COLO668 (cell line): ENCODE data around the gene TPCN2.

Experiments
- DNase-seq: peaks from one replicate; lab custom pipeline; 2025; ENCODE audit not compliant: unreplicated experiment; lab: John Stamatoyannopoulos, UW

TPCN2 gene

DNA sequence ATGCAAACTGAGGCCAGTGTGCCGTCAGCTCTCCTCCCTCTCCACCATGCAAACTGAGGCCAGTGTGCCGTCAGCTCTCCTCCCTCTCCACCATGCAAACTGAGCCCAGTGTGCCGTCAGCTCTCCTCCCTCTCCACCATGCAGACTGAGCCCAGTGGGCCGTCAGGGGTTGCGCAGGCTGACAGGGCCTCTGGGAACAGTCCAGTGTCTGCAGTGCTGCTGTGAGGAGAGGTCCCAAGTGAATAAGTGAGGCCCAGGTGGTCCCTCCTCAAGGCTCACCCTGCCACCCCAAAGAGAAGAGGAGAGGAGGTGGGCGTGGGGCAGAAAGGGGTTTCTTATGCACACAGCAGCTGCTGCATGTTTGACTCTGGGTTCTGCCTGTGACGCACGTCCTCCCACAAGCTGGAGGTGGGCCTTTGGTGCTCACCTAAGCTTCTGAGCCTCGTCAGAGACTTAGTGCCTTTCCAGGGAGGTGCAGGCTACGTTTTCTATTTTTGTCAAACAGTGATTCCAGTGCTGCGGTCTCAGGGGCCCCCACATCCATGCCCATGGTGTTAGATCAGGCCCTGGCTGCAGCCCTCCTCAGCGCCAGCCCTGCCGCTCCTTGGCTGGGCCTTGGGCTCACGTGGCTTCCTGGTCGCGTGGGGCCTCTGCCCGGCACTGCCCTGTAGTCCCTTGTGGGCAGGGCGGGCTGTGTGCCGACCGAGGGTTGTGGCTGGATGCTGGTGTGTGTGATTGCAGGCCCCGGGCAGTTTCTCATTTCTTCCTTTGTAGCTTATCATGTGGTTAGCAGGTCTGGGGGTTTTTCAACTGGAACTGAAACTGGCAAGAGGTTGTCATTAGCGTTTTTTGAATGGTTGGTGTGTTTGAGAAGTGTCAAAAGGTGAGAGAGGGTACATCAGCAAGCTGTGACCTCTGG, 7.1 kb downstream of the TPCN2 start:
- no peak for DNase-seq

DNA sequence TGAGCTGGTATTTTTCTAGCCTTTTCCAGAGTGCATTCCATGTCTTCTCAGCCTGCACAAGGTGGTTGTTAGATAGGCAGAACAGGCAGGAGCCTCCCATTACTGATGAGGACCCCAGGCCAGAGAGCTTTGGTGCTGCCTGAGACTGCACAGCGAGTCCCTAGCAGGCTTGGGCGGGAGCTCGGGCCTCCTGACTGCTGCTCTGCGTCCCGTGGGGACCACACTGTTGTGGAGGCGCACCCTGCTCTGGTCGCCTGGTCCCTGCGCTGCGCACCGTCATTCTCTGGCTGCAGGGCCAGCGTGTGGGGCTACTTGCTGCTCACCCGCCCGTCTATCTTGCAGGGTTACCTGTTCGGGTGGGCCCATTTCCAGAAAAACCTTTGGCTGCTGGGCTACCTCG, 8.5 kb downstream of the TPCN2 start:
- DNase-seq, result no peak

DNA sequence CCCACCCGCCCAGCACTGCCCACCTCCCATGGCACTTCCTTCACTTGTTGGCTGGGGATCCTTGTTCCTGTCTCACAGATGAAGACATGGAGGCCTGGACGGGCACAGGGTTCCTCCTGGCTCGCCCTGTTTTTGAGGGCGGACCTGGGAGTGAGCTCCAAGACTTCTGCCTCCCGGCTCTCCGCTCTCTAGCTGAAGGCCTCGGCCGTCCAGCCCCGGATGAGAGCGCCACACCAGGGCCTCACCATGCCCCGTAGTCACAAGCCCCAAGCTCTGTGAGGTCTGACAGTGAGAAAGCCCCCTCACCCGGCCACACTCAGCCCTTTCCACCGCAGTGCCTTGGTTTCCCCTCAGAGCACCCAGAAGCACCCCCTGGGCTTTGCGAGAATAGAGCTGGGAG, 9.1 kb downstream of the TPCN2 start:
- no peak for DNase-seq

DNA sequence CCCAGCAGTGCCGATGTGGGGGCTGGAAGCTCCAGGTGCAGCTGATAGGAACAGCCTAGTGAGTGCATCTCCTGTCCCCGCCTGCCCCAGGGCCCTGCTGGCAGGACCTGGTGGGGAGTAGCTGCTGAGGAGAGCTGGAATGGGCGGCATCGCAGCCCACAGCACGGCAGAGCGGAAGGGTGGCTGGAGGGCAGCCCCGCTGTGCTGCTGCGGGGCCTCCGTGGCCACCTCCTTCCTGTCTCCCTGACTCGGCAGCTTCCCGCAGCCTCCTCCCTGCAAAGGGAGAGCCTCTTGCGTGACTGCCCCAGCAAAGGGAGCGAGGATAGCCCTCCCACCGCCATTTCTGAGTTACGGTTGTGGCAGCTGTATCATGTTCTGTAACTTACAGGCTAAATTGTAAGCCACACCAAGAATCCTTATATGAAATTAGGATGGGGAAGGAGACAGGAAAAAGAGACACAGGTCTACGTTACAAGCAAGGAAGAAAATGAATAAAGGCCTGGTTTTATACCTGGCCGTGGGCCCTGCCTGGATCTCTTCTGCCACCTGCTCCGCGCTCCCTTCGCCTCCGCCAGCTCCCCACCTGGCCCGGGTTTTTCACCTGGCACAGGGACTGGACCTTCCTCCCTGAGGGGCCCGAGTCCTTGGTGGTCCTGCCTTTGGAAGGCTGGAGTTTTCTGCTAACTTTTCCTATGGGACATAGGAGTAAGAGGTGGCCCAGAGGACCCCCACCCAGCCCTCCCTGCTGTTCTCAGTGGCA, 10.0 kb downstream of the TPCN2 start:
- no peak for DNase-seq

DNA sequence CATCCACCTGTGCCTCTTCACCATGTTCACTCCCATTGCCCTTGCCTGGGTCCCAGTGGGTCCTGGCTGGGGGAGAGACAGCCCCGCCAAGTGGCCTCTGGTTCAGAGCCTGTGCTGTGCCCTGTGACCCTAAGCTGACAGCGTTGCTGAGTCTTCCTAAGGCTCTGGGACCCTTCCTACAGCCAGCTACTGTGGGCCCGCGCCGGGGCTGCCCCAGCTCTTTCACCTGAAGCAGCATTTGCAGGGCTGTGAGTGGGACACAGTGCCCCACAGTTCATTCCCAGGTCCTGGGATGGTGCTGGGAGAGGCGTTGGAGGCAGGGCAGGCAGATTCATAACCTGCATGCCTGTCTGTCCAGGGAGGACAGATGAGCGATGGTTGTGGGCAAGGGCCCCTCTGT, 10.7 kb downstream of the TPCN2 start:
- no peak for DNase-seq

DNA sequence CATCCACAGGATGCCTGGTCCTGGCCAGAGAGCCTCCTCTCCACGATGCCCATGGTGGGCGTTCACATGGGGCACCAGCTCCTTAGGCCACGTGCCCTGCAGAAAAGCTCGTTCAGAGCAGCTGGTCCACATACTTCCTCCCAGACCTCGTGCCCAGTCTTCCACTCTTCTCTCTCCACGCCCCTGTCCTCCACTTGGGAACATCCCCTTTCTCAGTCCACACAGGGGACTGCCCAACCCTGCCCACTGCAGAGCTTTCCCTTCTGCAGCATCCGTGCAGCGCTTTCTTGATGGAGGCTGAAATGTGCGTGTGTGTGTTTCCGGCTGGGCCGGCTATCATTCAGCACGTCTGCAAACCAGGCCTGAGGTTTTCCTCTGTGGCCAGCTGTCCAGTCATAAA, 11.3 kb downstream of the TPCN2 start:
- DNase-seq, result no peak

DNA sequence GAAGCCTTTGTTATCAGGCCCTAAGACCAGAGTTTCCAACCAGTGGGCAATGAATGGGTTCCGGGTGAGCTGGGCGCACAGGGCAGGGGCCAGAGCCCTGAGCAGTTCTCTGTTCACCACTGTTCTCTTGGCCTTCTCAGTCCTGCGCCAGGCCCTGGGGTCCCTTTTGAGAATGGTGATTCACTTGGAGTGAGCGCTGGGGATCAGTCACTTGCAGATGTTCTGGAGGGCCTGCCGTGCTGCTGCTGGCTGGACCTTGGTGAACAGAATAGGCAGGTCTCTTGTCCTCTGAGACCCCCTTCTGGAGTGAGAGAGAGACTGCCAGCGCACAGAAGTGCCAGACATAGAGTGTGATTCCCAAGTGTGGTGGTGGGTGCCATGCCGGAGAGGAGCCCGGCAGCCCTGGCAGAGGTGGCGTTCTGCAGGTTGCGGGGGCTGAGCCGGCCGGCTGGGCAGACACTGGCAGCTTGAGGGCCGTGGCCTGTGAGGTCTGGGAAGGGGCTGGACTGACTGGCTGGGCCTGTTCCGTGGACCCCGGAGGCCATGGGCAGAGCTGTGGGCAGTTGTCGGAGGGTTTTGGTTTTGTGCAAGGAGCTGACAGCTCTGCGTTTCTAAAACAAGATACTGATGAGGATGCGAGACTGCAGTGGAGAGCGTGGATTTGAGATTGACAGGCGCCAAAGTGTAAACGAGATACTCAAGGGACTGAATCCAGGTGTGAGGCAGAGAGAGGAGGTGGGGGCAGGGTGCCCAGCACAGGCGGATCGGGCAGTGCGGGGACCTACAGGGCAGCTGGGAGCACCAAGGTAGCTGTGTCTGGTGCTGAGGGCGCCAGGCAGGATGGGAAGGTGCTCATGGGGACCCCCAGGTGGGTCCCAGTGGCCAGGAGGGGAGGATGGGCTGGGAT, 12.3 kb downstream of the TPCN2 start:
- DNase-seq, result no peak

DNA sequence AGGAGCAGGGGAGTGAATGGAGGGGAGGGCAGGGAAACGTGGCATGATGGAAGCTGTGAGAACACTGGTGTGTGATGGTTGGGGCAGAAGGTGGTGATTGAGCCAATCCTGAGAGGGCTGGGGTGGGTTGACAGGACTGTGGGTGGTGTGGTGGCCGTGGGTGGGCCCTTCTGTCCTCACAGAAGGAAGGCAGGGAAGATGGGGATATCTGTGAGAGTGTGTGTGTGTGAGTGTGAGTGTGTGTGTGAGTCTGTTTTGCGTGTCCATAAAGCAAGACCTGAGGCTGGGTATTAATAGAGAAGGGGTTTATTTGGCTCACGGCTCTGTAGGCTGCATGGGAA, 13.0 kb downstream of the TPCN2 start:
- DNase-seq, result no peak

DNA sequence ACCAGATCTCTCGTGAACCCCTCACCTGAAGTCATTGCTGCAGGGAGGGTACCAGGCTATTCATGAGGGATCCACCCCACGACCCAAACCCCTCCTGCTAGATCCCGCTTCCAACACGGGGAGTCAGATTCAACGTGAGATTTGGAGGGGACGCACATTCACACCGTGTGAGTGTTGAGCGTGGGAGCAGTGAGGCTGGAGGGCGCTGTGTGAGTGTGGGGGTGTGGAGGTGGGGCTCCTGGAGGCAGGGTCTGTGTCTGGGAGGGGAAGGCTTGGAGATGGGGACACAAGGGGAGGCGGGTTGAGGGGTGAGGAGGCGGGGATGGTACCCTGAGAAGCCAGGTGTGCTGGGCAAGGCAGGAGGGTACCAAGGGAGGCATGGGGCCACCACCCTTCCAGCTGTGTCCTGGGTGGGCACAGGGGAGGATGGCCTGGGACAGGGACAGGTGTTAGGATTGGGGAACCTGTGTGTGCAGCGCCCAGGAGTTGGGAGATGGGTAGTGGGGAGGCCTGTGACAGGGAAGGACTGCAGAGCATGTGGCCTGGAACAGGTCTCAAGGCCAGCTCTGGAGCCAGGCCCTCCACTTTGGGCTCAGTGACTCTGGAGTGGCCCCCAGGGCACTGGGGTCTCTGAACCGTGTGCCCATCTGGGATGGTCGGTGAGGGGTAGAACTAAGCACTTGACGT, 13.6 kb downstream of the TPCN2 start:
- DNase-seq, result no peak

DNA sequence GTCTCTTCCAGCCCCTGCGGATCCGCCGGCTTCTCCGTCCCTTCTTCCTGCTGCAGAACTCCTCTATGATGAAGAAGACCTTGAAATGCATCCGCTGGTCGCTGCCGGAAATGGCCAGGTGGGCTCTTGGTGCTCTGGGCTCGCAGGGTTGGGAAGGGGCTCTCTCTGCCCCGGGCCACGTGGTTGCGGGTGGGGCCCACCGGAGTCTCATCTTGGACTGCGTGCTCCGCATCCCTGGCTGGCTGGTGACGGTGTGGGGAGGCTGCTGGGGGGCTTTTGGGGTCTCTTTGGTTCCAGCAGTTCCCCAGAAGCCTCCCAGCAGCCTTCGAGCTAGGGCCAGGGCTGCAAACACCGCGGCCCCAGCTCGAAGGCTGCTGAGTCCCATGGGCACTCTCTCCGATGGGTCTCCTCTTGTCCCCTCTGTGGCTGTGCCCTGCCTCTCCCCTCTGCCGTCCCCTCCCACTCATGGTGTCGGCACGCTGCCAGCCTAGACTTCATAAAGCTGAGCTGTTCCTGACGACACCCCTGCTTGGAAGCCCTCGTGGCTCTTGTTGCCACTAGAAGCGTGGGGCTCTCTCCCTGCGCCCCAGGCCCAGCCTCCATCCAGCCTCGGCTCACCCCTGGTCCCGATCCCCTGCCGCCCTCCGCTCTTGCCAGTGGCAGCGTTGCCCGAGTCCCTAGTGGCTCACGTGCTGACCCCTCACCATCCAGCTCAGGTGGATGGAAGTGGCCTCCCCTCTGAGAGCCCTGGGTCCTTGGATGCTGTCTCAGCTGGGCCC, 14.3 kb downstream of the TPCN2 start:
- no peak for DNase-seq

DNA sequence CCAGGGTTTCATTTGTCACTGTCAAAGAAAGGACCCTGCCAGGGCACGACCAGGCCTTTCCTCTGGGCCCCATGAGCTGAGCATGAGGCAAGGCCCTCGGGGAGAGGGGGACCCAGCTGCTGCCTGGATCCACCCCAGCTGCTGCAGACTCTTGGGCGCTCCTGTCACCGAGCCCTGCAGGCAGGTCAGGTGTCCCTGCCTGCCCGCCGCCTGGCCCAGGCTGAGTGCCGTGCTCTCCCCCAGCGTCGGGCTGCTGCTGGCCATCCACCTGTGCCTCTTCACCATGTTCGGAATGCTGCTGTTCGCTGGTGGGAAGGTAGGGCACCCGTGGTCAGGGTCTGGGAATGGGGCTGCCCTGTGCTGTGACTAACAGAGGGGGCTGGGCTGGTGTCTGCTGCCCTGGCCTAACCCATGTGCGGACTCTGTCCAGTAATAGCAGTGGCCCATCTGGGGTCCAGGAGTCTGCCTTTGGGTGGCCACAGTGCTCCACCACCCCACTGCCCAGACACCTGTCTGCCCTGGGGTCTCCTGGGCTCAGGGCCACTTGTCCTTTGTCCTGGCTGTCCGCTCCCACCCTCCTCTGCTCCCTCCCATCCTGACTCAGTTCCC, 15.0 kb downstream of the TPCN2 start:
- DNase-seq, result no peak

DNA sequence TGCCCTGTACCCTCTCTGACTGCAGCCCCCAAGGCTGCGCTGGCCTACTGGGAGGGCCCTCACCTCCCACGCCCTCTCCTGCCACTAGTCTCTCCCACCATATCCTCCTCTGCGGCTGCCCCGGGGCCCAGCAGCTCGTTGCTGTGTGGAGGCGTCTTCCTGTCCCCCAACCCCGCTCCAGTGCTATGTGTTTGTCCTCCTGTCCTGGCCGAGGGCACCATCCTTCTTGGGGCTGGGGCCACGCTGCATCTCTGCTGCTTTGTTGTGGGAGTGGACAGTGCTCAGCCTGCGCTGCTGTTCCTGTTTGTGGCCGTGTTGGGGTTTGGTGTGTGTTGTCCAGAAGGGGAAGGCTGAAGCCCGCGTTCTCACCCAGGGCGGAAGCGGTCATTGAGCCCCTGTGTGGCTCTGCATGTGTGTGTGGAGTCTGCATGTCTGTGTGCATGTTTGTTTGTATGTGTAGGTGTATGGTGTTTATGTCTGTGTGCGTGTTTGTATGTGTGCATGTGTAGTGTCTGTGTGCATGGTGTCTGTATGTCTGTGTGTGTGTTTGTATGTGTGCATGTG, 15.7 kb downstream of the TPCN2 start:
- DNase-seq, result no peak

DNA sequence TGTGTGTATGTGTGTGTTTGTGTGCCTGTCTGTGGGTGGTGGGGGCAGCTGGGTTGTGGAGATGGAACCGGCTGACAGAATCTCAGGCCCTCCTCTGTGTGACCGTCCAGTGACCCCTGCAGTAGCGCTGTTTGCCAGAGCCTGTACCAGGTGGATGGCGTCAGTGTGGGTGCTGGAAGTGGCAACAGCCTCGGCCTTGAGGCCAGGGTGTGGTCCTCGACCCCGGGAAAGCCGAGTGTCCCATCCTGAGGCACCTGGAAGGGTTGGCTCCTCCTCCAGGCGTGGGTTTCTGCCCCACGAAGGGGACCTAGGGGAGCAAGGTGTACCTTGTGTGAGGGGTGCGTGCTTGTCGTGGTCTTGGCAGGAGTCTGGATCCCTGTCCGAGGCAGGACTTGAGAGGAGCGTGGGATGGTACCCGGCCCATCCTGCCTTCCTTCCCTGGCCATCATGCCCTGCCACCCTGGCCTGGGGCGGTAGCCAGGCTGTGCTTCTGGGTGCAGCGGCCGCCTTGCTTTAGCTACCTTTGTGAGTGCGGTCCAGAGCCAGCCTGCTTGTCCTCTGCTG, 16.5 kb downstream of the TPCN2 start:
- DNase-seq, result no peak

DNA sequence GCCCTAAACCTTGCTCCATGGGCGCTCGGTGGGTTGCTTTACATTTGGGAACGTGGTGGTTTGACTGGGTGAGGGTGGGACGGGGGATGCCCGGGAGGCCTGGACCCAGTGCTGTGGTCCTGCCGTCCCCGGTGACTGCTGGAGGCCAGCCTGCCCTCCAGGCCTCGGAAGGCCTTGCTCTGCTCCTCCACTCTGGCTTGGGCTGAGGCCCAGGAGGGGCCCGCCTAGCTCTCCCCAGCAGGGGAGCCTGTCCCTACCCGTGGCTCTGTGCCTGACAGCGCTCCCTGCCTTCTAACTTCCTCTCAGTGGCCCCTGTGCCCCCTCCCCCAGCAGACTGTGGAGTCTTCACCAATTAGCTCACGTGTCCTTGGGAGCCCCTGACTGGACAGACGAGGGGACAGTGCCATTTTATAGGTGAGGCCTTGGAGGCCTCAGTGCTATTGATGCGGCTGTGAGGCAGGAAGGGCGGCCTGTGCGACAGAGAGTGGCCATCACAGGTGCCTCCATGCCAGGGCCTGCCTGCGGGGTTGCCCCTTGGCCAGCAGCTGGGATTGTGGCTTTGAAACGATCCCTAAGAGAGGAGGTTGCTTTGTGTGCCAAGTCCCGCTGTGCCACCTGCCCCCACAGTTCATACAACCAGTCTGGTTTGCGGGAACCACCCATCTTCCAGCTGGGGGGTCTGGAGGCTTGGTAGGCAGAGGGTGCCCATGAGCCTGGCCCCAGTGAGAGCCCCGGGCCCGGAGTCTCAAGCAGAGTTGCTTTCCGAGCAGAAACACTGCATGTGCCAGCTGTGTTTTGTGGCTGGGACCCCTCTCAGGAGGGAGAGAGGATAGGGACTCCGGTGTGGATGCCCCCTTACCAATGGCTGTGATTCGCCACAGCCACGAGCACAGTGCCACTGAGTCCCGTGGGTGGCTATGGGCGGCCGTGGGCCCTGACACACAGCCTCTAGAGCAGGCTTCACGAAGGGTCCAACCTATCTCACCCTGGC, 17.7 kb downstream of the TPCN2 start:
- no peak for DNase-seq

DNA sequence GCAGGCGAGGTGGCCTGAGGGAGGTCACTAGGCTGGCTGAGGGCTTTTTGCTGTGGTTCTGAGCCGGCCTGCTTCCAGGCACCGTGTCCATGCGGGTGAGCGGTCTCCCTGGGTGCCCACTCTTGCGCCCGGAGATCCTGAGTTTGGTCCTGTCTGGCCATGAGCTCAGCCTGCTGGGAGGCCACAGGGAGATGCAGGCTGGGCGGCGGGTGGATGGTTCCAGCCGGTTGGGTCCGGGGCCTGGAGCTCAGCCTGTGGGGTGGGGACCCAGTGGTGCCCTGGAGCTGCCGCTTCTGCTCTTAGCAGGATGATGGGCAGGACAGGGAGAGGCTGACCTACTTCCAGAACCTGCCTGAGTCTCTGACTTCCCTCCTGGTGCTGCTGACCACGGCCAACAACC, 18.5 kb downstream of the TPCN2 start:
- no peak for DNase-seq

DNA sequence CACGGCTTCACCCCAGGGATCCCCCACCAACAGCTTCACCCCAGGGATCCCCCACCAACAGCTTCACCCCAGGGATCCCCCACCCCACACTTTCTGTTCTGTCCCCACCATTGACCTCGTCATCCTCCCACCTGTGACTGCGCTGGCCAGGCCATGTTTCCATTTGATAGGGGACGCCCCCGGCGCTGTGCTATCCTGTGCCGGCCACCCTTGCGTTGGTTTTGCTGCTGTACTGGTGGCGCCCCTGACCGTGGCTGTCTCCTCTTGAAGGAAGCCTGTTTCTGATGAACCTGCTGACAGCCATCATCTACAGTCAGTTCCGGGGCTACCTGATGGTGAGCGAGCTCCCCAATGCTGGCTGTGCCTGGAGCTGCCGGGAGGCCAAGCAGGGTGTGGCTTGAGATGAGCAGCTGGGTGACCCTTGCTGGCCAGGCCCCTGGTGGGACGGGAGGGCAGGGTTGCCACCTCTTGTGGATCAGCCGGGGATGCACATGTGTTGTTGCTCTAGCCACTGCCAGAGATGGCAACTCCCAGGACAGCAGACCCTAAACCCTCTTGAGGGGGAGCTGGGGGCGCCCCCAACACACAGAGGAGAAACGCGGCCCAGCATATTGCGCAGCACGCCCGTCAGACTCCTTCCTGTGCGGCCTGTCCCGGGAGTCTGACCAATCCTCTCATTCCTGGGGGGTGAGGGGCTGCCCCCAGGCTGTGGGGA, 22.5 kb downstream of the TPCN2 start:
- no peak for DNase-seq

DNA sequence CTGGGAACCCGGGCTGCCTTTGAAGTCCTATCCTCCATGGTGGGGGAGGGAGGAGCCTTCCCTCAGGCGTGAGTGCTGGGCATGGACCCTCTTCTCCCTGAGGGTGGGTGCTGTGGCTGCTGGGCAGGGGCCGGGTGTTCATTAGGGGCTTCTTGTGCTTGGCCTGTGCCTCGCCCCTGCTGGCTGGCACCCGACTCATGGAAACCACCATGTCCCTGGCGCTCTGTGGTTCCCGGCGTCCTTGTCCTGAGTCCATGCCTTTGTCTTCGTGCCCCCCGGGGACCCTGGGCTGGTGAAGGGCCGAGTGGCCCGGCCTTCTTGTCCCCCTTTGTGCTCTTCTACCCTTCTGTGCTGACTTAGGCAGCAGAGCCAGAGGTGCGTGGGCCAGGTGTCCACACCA, 23.2 kb downstream of the TPCN2 start:
- no peak for DNase-seq
